ENCODE results near the gene ZBTB21. TPM values are rescaled to one million over a fixed set of nuclear protein-coding genes. Genes with fewer than 3 reads are reported as not detected.

The ZBTB21 gene
- total and polyA plus RNA-seq, 2 of the 8 experiments (the other 6 are each of a cell fraction or from before 2014, with no cell fraction given), result 3.9 to 17.8 TPM

DNA sequence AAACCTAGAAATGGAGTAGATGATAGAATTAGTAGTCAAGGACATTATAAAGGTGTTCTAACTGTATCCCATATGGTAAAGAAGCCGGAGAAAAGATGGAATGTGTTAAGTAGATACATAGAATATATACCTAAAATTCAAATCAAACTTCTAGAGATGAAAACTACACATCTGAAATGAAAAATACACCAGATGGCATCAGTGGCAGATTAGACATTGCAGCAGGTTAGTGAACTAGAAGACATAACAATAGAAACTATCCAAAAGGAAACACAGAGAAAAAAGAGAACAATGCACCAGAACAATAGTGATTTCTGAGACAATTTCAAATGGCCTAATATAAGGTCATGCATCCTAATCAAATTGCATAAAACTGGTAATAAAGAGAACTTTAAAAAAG is 26.9 kb downstream of the ZBTB21 start:
- no peak for DNase-seq (ENCODE audit: low read depth in 1 of 2, low spot score in 2 of 2)
- Histone ChIP-seq H4K91ac (replicated peaks; ENCODE audit: insufficient read length, low read length) (no peak overlapping the region), H3K56ac (replicated peaks; ENCODE audit: insufficient read length, low read depth, low read length) (no peak overlapping the region), H3K27me3 (replicated peaks in 1 of 4; ENCODE audit: control insufficient read depth in 3 of 4, extremely low read depth in 1 of 4, insufficient read depth in 3 of 4, low read length in 3 of 4) (no peaks in the 10 kb centered on the region), H3K23me2 (ENCODE audit: low read depth, low read length) (no peaks in the 10 kb centered on the region), H4K5ac (ENCODE audit: insufficient read length, low read depth, low read length) (no peak overlapping the region), H2AFZ (ENCODE audit: low read length) (no peak overlapping the region), H2BK20ac (ENCODE audit: low read length) (no peak overlapping the region), H3K4me1 (replicated peaks in 1 of 4; ENCODE audit: control insufficient read depth in 3 of 4, insufficient read depth in 4 of 4, low read length in 3 of 4) (no peaks in the 10 kb centered on the region), H3K4me2 (ENCODE audit: insufficient read depth in 1 of 2, low read depth in 2 of 2, low read length in 2 of 2) (no peak overlapping the region), H3K9me3 (ENCODE audit: insufficient read depth in 2 of 2, low read depth in 1 of 2, low read length in 1 of 2) (peaks cover 0 to 7% of the 10 kb centered on the region in 2 experiments; a peak in 2 of 4 replicates), H4K20me1 (replicated peaks in 1 of 2; ENCODE audit: control insufficient read depth in 1 of 2, insufficient read depth in 2 of 2, low read length in 2 of 2) (no peaks in the 10 kb centered on the region), H3K79me1 (ENCODE audit: low read depth, low read length) (no peaks in the 10 kb centered on the region), H2BK120ac (replicated peaks; ENCODE audit: low read depth, low read length) (no peak overlapping the region), H3K79me2 (ENCODE audit: control insufficient read depth in 1 of 2, insufficient read depth in 2 of 2, low read length in 2 of 2) (no peaks in the 10 kb centered on the region), H4K8ac (ENCODE audit: extremely low read depth, insufficient read depth, low read length) (no peak overlapping the region), H2BK15ac (ENCODE audit: low read length) (no peak overlapping the region), H3K4ac (replicated peaks; ENCODE audit: insufficient read length, low read depth, low read length) (no peak overlapping the region), H2BK12ac (ENCODE audit: low read depth, low read length) (no peak overlapping the region), H3K9ac (replicated peaks in 1 of 4; ENCODE audit: extremely low read depth in 1 of 4, low read depth in 3 of 4, low read length in 3 of 4) (no peak overlapping the region), H3K27ac (ENCODE audit: low read depth, low read length) (no peak overlapping the region), H3K4me3 (ENCODE audit: extremely low read depth in 1 of 4, insufficient read depth in 2 of 4, low read depth in 3 of 4, low read length in 4 of 4) (no peak overlapping the region), H3K14ac (ENCODE audit: insufficient read length) (no peak overlapping the region), H2BK5ac (ENCODE audit: low read depth, low read length) (no peak overlapping the region), H3K36me3 (ENCODE audit: control insufficient read depth in 2 of 4, insufficient read depth in 4 of 4, low read length in 3 of 4) (no peaks in the 10 kb centered on the region), H2AK5ac (ENCODE audit: low read depth, low read length) (no peak overlapping the region), H3K23ac (ENCODE audit: insufficient read length) (no peak overlapping the region), H3K18ac (ENCODE audit: extremely low read depth, low read length) (no peak overlapping the region)
- no peak for TF ChIP-seq FOSL1 (IDR thresholded peaks at IDR 0.05; ENCODE audit: insufficient read depth, low read depth, low read length)
- no peak for TF ChIP-seq CHD1 (IDR thresholded peaks at IDR 0.05; ENCODE audit: low read depth, low read length)
- ChIA-PET CTCF (ENCODE audit: partially characterized antibody) (interaction anchor here (0.6 to 2.5 kb wide), 3 partner anchors 10 to 437 kb away, joined by 3 to 6 read pairs (median 4); no protein-coding TSS in a partner anchor), POLR2A (ENCODE audit: partially characterized antibody) (no interaction called here)
- no peak for FAIRE-seq
- WGBS, 2 experiments (ENCODE audit: extremely low coverage in 1 of 2, insufficient coverage in 1 of 2, insufficient read length in 1 of 2, insufficient replicate concordance in 2 of 2, low coverage in 1 of 2, low lambda C conversion rate in 2 of 2, missing lambda C conversion rate in 1 of 2), result 83% methylated on average over 1 of the region's 1 CpG; no CpG with 5 or more reads in 1 of the 2 experiments
